DND-41 (cell line): ENCODE results near the gene PHYHIPL.

Experiments
- ATAC-seq: fragments of 200-7000 bp; cut with Tn5 transposase; 3 replicates; pipeline ENCODE4 v1.9.1; 2021; ENCODE audit warnings: low read depth; ENCODE audit not compliant: insufficient read depth
- DNase-seq: peaks from one replicate; pipeline ENCODE4 v3.0.0-alpha.2; 2020
- H2AFZ ChIP-seq: 2 replicates; pipeline ENCODE4 v1.6.0; 2012; ENCODE audit warnings: low read depth, low read length
- H3K27ac ChIP-seq: 2 replicates; pipeline ENCODE4 v1.5.1; 2012; ENCODE audit warnings: low read length, inconsistent platforms
- H3K27me3 ChIP-seq: fragments of 200-600 bp; sonication (generic); 2 replicates; pipeline ENCODE4 v1.6.0; 2012; ENCODE audit warnings: low read length, mild to moderate bottlenecking, inconsistent platforms; ENCODE audit not compliant: insufficient read depth, poor library complexity
- H3K36me3 ChIP-seq: 2 replicates; pipeline ENCODE4 v1.5.1; 2012; ENCODE audit warnings: low read length, inconsistent platforms; ENCODE audit not compliant: insufficient read depth
- H3K4me1 ChIP-seq: 2 replicates; pipeline ENCODE4 v1.5.1; 2012; ENCODE audit warnings: mild to moderate bottlenecking, low read length; ENCODE audit not compliant: insufficient read depth
- H3K4me2 ChIP-seq: 2 replicates; pipeline ENCODE4 v1.6.0; 2012; ENCODE audit warnings: mild to moderate bottlenecking, moderate library complexity, low read length, inconsistent platforms; ENCODE audit not compliant: insufficient read depth
- H3K4me3 ChIP-seq, 2 experiments: fragments of 200-600 bp in 1 of 2; shearing (Covaris generic) in 1 of 2; 2 replicates each; pipeline ENCODE4 v1.5.1; 2012 to 2016; ENCODE audit warnings: inconsistent platforms in 2 of 2, low read length in 2 of 2, mild to moderate bottlenecking in 2 of 2, low read depth in 1 of 2, moderate library complexity in 1 of 2
- H3K79me2 ChIP-seq: 2 replicates; pipeline ENCODE4 v1.6.0; 2012; ENCODE audit warnings: low read length, inconsistent platforms; ENCODE audit not compliant: insufficient read depth
- H3K9ac ChIP-seq: 2 replicates; pipeline ENCODE4 v1.6.0; 2012; ENCODE audit warnings: low read depth, mild to moderate bottlenecking, inconsistent platforms, low read length, moderate library complexity
- H3K9me3 ChIP-seq: 2 replicates; pipeline ENCODE4 v1.5.1; 2012; ENCODE audit warnings: low read length, moderate library complexity, mild to moderate bottlenecking, inconsistent platforms; ENCODE audit not compliant: insufficient read depth, severe bottlenecking
- H4K20me1 ChIP-seq: 2 replicates; pipeline ENCODE4 v1.6.0; 2012; ENCODE audit warnings: low read length; ENCODE audit not compliant: insufficient read depth
- CTCF ChIP-seq: IDR thresholded peaks from 2 replicates; pipeline ENCODE4 v1.5.1; 2012; ENCODE audit warnings: borderline replicate concordance, low read length, moderate library complexity, mild to moderate bottlenecking; ENCODE audit not compliant: poor library complexity, severe bottlenecking; ENCODE audit errors: extremely low read depth
- EZH2 ChIP-seq: IDR thresholded peaks from 3 replicates; pipeline ENCODE4 v1.6.1; 2012; ENCODE audit warnings: borderline replicate concordance, low read depth, mild to moderate bottlenecking, moderate library complexity, low read length, inconsistent platforms; ENCODE audit not compliant: severe bottlenecking

Gene PHYHIPL

GRCh38 chr10:59266321-59266720, 89.9 kb downstream of the PHYHIPL start:
- DNase-seq (no peak), ATAC-seq (no peak)
- Histone ChIP-seq H3K9me3 (no peaks in the 10 kb centered on the region), H4K20me1 (no peaks in the 10 kb centered on the region), H3K27ac (no peak overlapping the region), H3K79me2 (no peaks in the 10 kb centered on the region), H2AFZ (no peak overlapping the region), H3K4me3 (no peak overlapping the region), H3K9ac (no peak overlapping the region), H3K27me3 (no peaks in the 10 kb centered on the region), H3K4me2 (no peak overlapping the region), H3K4me1 (no peaks in the 10 kb centered on the region), H3K36me3 (no peaks in the 10 kb centered on the region)
- TF ChIP-seq CTCF (no peak), EZH2 (no peak)

GRCh38 chr10:59268460-59268859, 92.0 kb downstream of the PHYHIPL start:
- Histone ChIP-seq H3K9ac (no peak overlapping the region), H3K27ac (no peak overlapping the region), H2AFZ (no peak overlapping the region), H3K4me1 (no peaks in the 10 kb centered on the region), H3K4me3 (no peak overlapping the region), H3K36me3 (no peaks in the 10 kb centered on the region), H3K27me3 (no peaks in the 10 kb centered on the region), H3K79me2 (no peaks in the 10 kb centered on the region), H3K4me2 (no peak overlapping the region), H3K9me3 (no peaks in the 10 kb centered on the region), H4K20me1 (no peaks in the 10 kb centered on the region)
- ATAC-seq (no peak), DNase-seq (no peak)
- no peak for TF ChIP-seq EZH2
- no peak for TF ChIP-seq CTCF

- H3K27ac ChIP-seq, result no peak overlapping the region
- H4K20me1 ChIP-seq, result no peaks in the 10 kb centered on the region
- TF ChIP-seq EZH2, result no peak
- TF ChIP-seq CTCF, result no peak
- H3K4me1 ChIP-seq, result no peaks in the 10 kb centered on the region
- no peak overlapping the region for H3K9ac ChIP-seq
- no peak overlapping the region for H3K4me3 ChIP-seq
- H3K27me3 ChIP-seq, result no peaks in the 10 kb centered on the region
- no peaks in the 10 kb centered on the region for H3K9me3 ChIP-seq
- H3K36me3 ChIP-seq, result no peaks in the 10 kb centered on the region
- no peak overlapping the region for H2AFZ ChIP-seq
- no peak overlapping the region for H3K4me2 ChIP-seq
- ATAC-seq (no peak), DNase-seq (no peak)
- H3K79me2 ChIP-seq, result no peaks in the 10 kb centered on the region
These were observed 93.2 kb downstream of the PHYHIPL start for GRCh38 chr10:59269651-59270050.

GRCh38 chr10:59270492-59270891, 94.0 kb downstream of the PHYHIPL start:
- DNase-seq (no peak), ATAC-seq (no peak)
- Histone ChIP-seq H3K9ac (no peak overlapping the region), H4K20me1 (no peaks in the 10 kb centered on the region), H3K4me2 (no peak overlapping the region), H3K4me3 (no peak overlapping the region), H3K9me3 (no peaks in the 10 kb centered on the region), H3K27ac (no peak overlapping the region), H3K36me3 (no peaks in the 10 kb centered on the region), H3K27me3 (no peaks in the 10 kb centered on the region), H3K4me1 (no peaks in the 10 kb centered on the region), H2AFZ (no peak overlapping the region), H3K79me2 (no peaks in the 10 kb centered on the region)
- TF ChIP-seq CTCF (no peak), EZH2 (no peak)
